Measurements from ENCODE around the gene IER3IP1. TPM values are rescaled to one million over a fixed set of nuclear protein-coding genes. Genes with fewer than 3 reads are reported as not detected.
"Not testable (repeated sequence)": the region's sequence is repeated elsewhere in the genome, so short reads cannot be mapped to it uniquely, and the experiment has no call there.

IER3IP1 gene, protein sequence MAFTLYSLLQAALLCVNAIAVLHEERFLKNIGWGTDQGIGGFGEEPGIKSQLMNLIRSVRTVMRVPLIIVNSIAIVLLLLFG
- total RNA-seq: 24.7 TPM

DNA sequence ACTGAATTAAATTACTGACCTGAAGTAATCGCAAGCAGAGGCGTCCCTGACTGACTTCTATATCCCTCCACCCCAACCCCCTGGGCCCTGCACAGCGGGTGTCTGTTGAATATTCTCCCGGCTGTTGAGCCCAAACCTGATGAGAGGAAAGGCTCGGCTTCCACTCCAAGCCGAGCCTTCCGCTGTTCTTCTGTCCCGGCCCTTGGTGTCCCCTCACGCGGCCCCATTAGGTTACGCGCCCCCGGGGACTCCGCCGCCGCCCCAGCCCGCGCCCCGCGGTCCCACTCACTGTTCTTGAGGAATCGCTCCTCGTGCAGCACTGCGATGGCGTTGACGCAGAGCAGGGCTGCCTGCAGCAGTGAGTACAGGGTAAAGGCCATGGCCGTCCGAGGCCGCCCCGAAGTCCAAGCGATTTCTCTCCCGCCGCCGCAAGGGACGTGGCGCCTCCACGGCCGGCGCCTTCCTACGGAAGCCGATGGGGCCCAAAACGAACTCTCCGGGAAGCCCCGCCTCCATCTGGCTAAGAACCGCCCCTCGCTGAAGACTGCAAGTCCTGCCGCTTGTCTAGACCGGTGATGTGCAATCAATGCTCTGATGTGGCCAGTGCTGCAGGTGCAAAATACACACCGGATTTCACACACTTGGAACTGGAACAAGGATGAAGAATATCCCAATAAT, at the start of gene IER3IP1:
Gene IER3IP1, minus strand, starts transcription at position 467 of the 678 bp plus-strand sequence. Its CDS starts 87 bp downstream, at position 380.
- DNase-seq: peak; percentile 57

- peak; percentile 69 for DNase-seq
Measured at GRCh38 chr18:47215554-47216138, 39.5 kb upstream of the IER3IP1 start.

DNA sequence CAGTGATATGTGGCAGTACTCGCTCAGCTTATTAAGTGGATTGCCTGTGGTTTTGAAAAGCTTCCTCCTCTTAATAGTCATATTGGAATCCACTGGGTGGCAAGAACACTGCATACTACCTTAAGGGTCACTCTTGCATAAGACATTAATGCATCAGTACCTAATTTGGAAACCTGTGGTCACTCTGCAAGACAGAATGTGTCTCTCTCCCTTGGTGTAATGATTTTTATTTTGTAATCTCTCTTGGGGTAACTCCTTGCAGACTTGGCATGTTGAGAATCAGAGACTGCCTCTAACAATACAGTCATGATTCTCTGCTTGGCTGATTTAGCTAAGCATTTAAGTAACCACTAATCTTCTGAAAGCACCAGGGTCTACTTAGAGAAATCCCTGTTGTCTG, 33.0 kb upstream of the IER3IP1 start:
- DNase-seq: no peak

- no peak for DNase-seq
Measured at GRCh38 chr18:47206945-47207637, 30.9 kb upstream of the IER3IP1 start.

- DNase-seq: no peak
Measured at GRCh38 chr18:47204908-47205522, 28.9 kb upstream of the IER3IP1 start.

DNA sequence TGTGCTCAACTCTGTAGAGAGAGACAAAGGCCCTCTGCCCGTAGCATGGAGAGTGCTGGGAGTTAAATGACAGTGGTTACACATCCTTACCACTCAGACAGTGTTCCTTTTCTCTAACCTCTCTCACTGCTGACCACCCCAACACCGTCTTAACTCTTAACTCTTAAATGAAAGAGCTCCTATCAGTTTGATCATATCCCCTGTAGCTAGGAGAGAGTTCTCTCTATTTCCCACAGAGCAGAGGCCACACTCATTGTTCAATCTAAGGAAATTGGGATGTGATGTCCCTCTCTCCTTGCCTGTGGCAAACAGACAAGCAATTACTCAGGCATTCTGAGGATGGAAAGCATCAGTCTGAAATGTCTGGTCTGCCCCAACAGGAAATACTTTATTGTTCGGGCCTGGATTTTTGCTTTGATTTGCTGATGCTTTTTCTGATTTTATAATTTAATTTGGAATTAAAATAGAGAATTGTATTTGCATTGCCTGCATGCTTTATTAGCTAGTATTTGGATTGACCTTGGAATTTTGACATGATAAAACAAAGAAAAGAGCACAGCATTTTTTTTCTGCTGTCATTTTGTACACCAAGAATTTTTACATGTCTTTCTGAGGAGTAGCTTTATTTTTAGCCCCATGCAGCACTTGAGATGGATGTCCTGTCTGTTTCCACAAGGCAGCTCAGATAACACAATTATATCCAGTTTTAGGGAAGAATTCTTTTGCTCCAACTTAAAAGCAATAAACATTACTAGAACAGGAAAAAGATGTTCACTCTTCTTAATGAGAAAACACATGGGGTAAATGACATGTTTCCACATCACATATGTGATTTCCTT, 27.7 kb upstream of the IER3IP1 start:
- DNase-seq: no peak

DNA sequence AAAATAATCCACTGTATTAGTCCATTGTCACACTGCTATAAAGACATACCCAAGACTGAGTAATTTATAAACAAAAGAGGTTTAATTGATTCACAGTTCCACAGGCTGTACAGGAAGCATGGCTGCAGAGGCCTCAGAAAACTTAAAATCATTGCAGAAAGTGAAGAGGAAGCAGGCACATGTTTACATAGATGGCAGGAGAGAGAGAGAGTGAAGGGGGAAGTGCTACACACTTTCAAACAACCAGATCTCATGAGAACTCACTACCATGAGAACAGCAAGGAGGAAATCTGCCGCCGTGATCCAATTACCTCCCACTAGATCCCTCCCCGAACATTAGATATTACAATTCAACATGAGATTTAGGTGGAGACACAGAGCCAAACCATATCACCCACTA, 19.8 kb upstream of the IER3IP1 start:
- DNase-seq: not testable (repeated sequence)

- DNase-seq: no peak
Measured at GRCh38 chr18:47191961-47192360, 15.8 kb upstream of the IER3IP1 start.

DNA sequence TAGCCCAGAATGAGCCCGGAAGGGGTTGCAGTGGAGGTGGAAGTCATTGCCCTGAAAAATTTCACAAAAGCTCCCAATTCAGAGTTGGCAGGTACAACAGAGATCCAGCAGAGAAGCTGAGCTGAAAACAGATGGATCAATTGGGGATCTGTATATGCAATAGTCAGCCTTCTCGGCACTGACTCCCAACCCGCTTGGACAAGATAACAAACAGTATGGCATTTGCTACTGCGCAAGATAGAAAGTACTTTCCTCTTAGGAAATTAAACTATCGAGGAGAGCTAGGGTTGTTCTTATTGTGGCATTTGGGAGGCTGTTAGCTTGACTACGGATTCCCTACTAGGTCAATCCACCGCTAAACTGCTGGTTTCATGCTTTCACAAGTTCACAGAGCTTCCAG, 11.6 kb upstream of the IER3IP1 start:
- DNase-seq: no peak

DNA sequence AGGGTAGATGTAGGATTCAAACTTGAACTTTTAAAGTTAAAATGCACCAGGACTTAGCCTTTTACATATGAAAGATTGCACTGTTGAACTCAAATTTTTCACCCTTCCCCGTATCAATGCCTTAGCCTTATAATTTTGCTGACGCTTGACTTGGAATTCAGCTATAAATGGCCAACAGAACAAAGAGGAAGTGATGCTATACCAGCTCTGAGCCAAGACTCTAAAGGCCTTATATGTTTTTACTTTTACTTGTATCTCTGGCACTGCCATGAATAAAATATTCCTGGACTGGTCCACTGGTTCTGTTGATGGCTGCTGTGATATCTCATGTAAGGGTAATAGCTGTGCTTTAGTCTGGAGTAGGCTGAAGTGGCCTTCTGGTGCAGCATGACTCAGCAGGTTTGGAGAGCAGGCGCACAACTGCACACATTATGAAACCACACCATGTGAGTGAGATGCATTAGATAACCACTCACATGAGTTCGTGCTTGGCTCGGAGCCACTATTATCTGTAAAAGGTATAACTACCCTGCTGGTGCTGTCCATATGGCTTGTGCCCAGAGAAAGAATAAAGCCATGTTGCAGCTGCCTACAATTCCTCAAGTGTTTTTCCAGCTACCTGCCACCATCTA, 8.4 kb upstream of the IER3IP1 start:
- DNase-seq: no peak

DNA sequence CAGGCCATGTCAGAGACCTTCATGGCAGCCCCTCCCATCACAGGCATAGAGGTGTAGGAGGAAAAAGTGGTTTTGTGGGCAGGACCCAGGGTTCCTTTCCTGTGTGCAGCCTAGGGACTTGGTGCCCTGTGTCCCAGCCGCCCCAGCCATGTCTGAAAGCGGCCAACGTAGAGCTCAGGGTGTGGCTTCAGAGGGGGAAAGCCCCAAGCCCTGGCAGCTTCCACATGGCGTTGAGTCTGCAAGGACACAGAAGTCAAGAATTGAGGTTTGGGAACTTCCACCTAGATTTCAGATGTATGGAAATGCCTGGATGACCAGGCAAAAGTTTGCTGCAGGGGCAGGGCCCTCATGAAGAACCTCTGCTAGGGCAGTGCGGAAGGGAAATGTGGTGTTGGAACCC, 6.0 kb upstream of the IER3IP1 start:
- not testable (repeated sequence) for DNase-seq

DNA sequence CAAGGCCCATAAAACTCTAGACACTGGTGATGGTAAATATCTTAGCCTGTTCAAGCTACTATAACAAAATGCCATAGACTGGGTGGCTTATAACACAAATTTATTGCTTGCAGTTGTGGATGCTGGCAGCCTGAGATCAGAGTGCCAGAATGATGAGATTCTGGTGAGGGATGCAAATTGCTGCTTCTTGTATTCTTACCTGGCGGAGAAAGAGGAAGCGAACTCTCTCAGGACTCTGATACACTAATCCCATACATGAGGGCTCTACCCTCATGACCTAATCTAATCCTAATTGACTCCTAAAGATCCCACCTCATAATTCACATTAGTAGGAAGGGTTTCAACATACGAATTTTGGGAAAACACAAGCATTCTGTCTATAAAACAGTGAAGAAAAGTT, 4.6 kb upstream of the IER3IP1 start:
- DNase-seq: no peak

DNA sequence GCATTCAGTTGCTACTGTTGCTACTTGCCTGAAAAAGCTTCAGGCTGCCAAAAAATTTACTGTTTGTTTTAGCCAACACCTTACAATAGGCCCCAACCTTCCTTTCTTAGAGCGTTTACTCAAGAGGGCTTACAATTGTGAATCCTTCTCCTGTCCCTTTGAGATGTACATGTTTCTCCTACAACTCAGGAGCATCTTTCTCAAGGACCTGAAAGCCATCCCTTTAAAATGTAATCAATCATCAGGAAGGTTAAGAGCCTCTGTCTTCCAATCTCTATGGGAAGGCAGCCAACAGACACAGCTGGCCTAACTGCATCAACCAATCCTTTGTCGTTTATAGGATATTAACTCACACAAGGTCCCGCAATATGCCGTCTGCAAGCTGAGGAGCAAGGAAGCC, 3.4 kb upstream of the IER3IP1 start:
- DNase-seq: no peak

GRCh38 chr18:47175283-47175897, 774 bp downstream of the IER3IP1 start:
- DNase-seq: no peak

DNA sequence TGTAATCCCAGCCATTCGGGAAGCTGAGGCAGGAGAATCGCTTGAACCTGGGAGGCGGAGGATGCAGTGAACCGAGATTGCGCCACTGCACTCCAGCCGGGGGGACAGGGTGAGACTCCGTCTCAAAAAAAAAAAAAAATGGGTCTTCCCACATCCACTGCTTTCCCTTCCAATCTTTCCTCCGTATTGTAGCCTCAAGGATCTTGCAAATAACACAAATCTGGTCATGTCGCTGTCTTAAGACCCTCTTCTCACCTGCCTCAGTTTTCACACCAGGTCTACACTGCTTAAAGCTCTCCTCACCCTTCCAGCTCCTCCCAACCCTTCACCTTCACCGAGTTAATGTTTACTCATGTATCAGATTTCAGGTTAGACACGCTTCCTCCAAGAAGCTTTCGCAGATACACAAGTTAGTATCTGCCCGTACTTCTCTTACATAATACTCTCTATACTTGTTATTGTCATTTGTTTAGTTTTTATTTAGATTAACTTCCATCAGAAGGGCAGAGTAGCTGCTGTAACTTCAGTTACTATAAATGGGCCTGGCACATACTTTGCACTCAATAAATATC, 1.5 kb downstream of the IER3IP1 start:
- DNase-seq: no peak

- no peak for DNase-seq
Measured at GRCh38 chr18:47172476-47172875, 3.7 kb downstream of the IER3IP1 start.

- DNase-seq: no peak
Measured at GRCh38 chr18:47168913-47169312, 7.3 kb downstream of the IER3IP1 start.

DNA sequence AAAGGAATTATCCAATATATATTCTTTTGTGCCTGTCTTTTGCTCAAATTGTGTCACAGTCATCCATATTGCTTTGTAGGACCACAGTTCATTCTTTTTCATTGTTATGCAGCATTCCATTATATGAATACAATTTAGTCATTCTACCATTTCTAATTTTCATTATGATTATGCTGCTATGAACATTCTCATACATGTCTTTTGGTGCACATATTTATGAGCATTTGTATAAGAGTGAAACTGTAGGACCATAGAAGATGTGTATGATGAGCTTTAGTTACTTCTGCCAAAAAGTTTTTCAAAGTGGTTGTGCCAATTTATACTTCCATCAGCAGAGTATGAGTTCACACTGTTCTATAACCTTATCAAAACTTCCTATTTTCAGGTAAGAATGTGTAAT, 7.7 kb downstream of the IER3IP1 start:
- DNase-seq: no peak

DNA sequence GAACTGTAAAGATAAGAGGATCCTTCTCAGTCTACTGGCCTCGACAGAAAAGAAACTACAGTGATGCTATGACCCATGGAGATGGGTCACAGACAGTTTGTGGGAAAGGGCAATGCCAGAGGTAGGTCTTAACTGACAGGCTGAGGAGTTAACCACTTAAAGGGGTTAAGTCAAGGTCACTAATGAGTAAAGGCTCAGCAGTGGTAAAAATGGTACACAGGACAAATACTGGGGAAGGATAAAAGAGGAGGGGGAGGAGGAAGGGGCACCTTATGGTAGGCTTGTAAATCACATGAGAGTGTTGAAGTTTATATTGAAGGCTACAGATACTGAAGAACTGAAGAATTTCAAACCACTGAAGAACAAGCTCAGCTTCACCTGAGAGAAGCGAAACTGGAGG, 9.9 kb downstream of the IER3IP1 start:
- no peak for DNase-seq

GRCh38 chr18:47163241-47163640, 12.9 kb downstream of the IER3IP1 start:
- no peak for DNase-seq

DNA sequence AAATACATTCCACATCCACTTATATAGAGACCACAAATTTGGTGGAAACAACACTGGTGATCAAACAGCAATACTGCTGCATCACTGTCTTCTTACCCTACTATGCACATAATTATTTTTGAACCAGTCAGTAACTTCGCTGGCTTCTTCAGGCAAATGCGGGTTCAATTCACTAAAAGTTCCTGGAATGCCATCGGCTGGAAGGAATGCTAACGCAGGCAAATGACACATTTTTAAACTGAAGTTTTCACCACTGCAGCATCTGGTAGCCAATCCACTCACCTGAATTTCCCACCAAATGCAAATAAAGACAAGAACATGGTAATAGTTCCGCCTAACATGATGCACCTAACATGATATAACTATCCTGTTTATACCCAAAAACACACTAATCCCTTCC, 15.9 kb downstream of the IER3IP1 start:
- no peak for DNase-seq

All from skin of body (tissue), 2 donors.